SK-N-SH (cell line): ENCODE measurements around the gene CD19.

Experiments used
- CTCF ChIP-seq: fragments of 200-600 bp; sonication (generic); IDR thresholded peaks from 2 replicates; pipeline ENCODE4 v1.6.1; 2017; ENCODE audit warnings: antibody characterized with exemption, mild to moderate bottlenecking, moderate library complexity
- GABPA ChIP-seq: IDR thresholded peaks from 2 replicates; pipeline ENCODE4 v1.4.0; 2012; ENCODE audit warnings: low read depth, mild to moderate bottlenecking
- GATA2 ChIP-seq: sonication (generic); formaldehyde crosslinking; IDR thresholded peaks from 2 replicates; pipeline ENCODE4 v1.5.0; 2020; ENCODE audit warnings: mild to moderate bottlenecking, missing genetic modification reagents
- JUND ChIP-seq: IDR thresholded peaks from 2 replicates; pipeline ENCODE4 v1.4.0; 2012
- MAX ChIP-seq: IDR thresholded peaks from 2 replicates; pipeline ENCODE4 v1.4.0; 2012; ENCODE audit warnings: low read depth
- NRF1 ChIP-seq: IDR thresholded peaks from 2 replicates; pipeline ENCODE4 v1.6.1; 2012; ENCODE audit warnings: low read depth, mild to moderate bottlenecking, low read length
- REST ChIP-seq: IDR thresholded peaks from 2 replicates; pipeline ENCODE4 v1.6.1; 2012; ENCODE audit warnings: mild to moderate bottlenecking, low read depth, low read length, moderate library complexity
- YY1 ChIP-seq: IDR thresholded peaks from 2 replicates; pipeline ENCODE4 v1.4.0; 2012; ENCODE audit warnings: low read depth, mild to moderate bottlenecking

GRCh38 chr16:28900601-28901000, 31.2 kb upstream of the CD19 start:
- TF ChIP-seq MAX (no peak), CTCF (no peak), GATA2 (CRISPR knock-in tag) (no peak), JUND (no peak), GABPA (no peak), NRF1 (no peak), YY1 (no peak), REST (no peak)
